Kidney epithelial cell (primary cell): ENCODE results near the gene UNC79. TPM values are rescaled to one million over a fixed set of nuclear protein-coding genes. Genes with fewer than 3 reads are reported as not detected.

Experiments
- DNase-seq: peaks from one replicate; pipeline ENCODE4 v3.0.0-alpha.2; 2010; ENCODE audit warnings: low read depth
- H3K27me3 ChIP-seq: 2 replicates; pipeline ENCODE4 v1.6.0; 2011; ENCODE audit warnings: low read length; ENCODE audit not compliant: control insufficient read depth, insufficient read depth
- H3K36me3 ChIP-seq: 2 replicates; pipeline ENCODE4 v1.5.1; 2011; ENCODE audit warnings: low read length; ENCODE audit not compliant: control insufficient read depth, insufficient read depth
- H3K4me3 ChIP-seq: 2 replicates; pipeline ENCODE4 v1.5.1; 2011; ENCODE audit warnings: low read depth, mild to moderate bottlenecking, control low read depth, low read length
- CTCF ChIP-seq: IDR thresholded peaks from 2 replicates; pipeline ENCODE4 v1.5.1; 2011; ENCODE audit warnings: mild to moderate bottlenecking, moderate library complexity, low read length, control low read depth, inconsistent platforms; ENCODE audit not compliant: insufficient read depth, poor library complexity, severe bottlenecking
- total RNA-seq: library from RNA; depleted of rRNA; stranded (reverse); fragments of >200 nt; gene quantifications from 2 replicates; pipeline ENCODE4 v1.2.3, GENCODE V29; 2015

UNC79 gene
- total RNA-seq, 1 donor from 2014 or later: 0.13 TPM

GRCh38 chr14:93533437-93533836 is 102.7 kb downstream of the UNC79 start:
- no peak for TF ChIP-seq CTCF
- no peak for DNase-seq
- no peaks in the 10 kb centered on the region for H3K27me3 ChIP-seq
- H3K36me3 ChIP-seq: no peaks in the 10 kb centered on the region
- H3K4me3 ChIP-seq: no peak overlapping the region

- no peak for TF ChIP-seq CTCF
- Histone ChIP-seq H3K36me3 (no peaks in the 10 kb centered on the region), H3K27me3 (no peaks in the 10 kb centered on the region), H3K4me3 (no peak overlapping the region)
- no peak for DNase-seq
Measured at GRCh38 chr14:93533842-93534241, 103.1 kb downstream of the UNC79 start.

GRCh38 chr14:93535537-93535936 is 104.8 kb downstream of the UNC79 start:
- Histone ChIP-seq H3K36me3 (no peaks in the 10 kb centered on the region), H3K4me3 (no peak overlapping the region), H3K27me3 (no peaks in the 10 kb centered on the region)
- DNase-seq: no peak
- TF ChIP-seq CTCF: no peak

- Histone ChIP-seq H3K27me3 (no peaks in the 10 kb centered on the region), H3K4me3 (no peak overlapping the region), H3K36me3 (no peaks in the 10 kb centered on the region)
- DNase-seq: no peak
- peak; percentile 28 for TF ChIP-seq CTCF
Measured at GRCh38 chr14:93536945-93537344, 106.2 kb downstream of the UNC79 start.

- Histone ChIP-seq H3K27me3 (no peaks in the 10 kb centered on the region), H3K36me3 (no peaks in the 10 kb centered on the region), H3K4me3 (no peak overlapping the region)
- no peak for TF ChIP-seq CTCF
- DNase-seq: no peak
Measured at GRCh38 chr14:93537951-93538350, 107.2 kb downstream of the UNC79 start.

GRCh38 chr14:93538413-93538812 is 107.7 kb downstream of the UNC79 start:
- Histone ChIP-seq H3K27me3 (no peaks in the 10 kb centered on the region), H3K4me3 (no peak overlapping the region), H3K36me3 (no peaks in the 10 kb centered on the region)
- no peak for TF ChIP-seq CTCF
- no peak for DNase-seq
